ENCODE measurements around the gene CHST8. TPM values are rescaled to one million over a fixed set of nuclear protein-coding genes. Genes with fewer than 3 reads are reported as not detected.
"Not testable (repeated sequence)": the region's sequence is repeated elsewhere in the genome, so short reads cannot be mapped to it uniquely, and the experiment has no call there.

CHST8 gene
- total RNA-seq, 1 donor from 2014 or later, result 3.0 TPM

DNA sequence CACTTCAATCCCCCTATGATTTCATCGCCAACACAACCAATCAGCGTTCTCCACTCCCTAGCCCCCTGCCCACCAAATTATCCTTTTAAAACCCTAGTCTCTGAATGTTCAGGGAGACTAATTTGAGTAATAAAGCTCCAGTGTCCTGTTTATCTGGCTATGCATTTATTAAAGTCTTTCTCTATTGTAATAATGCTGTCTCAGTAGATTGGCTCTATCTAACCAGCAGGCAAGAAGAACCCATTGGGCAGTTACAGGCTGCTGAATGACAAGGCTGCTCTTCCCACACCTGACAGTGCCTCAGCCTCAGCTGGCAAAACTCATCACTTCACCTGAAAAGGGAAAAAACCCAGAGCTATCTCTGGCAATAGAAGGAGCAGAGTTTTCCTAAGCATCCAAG lies 20.2 kb upstream of the CHST8 start:
- H3K9me3 Mint-ChIP-seq (ENCODE audit: low read depth), result peaks cover 14% of the 10 kb centered on the region
- no peaks in the 10 kb centered on the region for H3K36me3 Mint-ChIP-seq (ENCODE audit: insufficient read depth)
- peaks cover 8% of the 10 kb centered on the region for H3K27me3 Mint-ChIP-seq
- H3K27ac Mint-ChIP-seq, result no peak overlapping the region
- H3K4me1 Mint-ChIP-seq (ENCODE audit: low read depth), result no peaks in the 10 kb centered on the region
- TF ChIP-seq, protein P1, sequence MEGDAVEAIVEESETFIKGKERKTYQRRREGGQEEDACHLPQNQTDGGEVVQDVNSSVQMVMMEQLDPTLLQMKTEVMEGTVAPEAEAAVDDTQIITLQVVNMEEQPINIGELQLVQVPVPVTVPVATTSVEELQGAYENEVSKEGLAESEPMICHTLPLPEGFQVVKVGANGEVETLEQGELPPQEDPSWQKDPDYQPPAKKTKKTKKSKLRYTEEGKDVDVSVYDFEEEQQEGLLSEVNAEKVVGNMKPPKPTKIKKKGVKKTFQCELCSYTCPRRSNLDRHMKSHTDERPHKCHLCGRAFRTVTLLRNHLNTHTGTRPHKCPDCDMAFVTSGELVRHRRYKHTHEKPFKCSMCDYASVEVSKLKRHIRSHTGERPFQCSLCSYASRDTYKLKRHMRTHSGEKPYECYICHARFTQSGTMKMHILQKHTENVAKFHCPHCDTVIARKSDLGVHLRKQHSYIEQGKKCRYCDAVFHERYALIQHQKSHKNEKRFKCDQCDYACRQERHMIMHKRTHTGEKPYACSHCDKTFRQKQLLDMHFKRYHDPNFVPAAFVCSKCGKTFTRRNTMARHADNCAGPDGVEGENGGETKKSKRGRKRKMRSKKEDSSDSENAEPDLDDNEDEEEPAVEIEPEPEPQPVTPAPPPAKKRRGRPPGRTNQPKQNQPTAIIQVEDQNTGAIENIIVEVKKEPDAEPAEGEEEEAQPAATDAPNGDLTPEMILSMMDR (IDR thresholded peaks at IDR 0.05; ENCODE audit: unreplicated experiment), result no peak
- no peak for DNase-seq (ENCODE audit: low spot score, unreplicated experiment)
- H3K4me3 Mint-ChIP-seq (ENCODE audit: low read depth), result no peak overlapping the region

DNA sequence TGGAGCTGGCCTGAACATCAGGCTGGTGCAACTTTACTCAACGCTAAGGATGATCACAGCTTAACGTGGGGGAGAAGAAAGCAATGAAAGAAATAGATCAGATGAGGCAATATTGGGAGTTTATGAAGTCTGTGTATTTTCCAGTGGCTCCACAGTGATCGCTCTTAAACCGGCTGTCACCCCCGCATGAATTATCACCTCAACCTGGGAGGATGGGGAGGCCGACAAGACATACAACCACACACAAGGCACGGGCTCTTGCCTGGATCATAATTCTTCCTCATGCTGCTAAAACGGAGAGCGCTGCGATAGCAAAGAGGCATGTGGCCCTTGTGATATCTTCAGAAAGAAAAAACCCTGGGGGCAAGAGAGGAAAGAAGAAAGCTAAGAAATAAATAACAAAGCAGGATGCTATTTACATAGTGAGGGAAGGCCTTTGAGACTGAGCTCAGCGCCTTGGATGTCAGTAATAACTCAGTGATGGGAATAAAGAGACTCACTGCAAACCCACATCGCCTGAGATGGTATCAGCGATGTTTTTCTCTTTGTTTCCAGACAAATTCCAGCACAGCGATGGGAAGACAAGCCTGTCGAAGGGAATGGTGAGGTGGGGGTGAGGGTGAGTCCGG lies 19.1 kb upstream of the CHST8 start:
- H3K4me3 Mint-ChIP-seq (ENCODE audit: low read depth), result no peak overlapping the region
- H3K4me1 Mint-ChIP-seq (ENCODE audit: low read depth), result no peaks in the 10 kb centered on the region
- TF ChIP-seq, protein P1 (IDR thresholded peaks at IDR 0.05; ENCODE audit: unreplicated experiment), result no peak
- peaks cover 8% of the 10 kb centered on the region for H3K27me3 Mint-ChIP-seq
- H3K27ac Mint-ChIP-seq, result no peak overlapping the region
- no peak for DNase-seq (ENCODE audit: low spot score, unreplicated experiment)
- H3K9me3 Mint-ChIP-seq (ENCODE audit: low read depth), result peaks cover 14% of the 10 kb centered on the region
- H3K36me3 Mint-ChIP-seq (ENCODE audit: insufficient read depth), result no peaks in the 10 kb centered on the region

DNA sequence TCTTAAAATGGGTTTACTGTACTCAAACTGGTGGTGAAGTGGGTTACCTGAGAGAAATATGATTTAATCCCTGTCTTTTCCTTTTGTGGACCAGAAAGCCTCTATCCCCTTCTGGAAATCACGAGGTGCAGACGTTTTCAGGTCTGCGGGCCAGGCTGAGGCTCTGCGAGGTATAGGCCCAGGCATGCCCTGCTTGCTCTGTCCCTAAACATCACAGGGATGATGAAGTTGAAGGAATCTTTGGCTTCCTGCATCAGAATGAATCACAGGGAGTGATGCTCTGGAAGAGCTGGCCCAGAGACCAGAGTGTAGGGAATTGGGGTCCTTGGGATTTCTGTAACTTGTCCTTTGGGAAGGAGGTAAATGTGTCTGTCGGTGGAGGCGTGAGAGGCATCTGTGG lies 18.4 kb upstream of the CHST8 start:
- no peak for DNase-seq (ENCODE audit: low spot score, unreplicated experiment)
- peaks cover 14% of the 10 kb centered on the region for H3K9me3 Mint-ChIP-seq (ENCODE audit: low read depth)
- H3K27me3 Mint-ChIP-seq, result peaks cover 8% of the 10 kb centered on the region
- no peak overlapping the region for H3K4me3 Mint-ChIP-seq (ENCODE audit: low read depth)
- no peaks in the 10 kb centered on the region for H3K36me3 Mint-ChIP-seq (ENCODE audit: insufficient read depth)
- H3K27ac Mint-ChIP-seq, result no peak overlapping the region
- TF ChIP-seq, protein P1 (IDR thresholded peaks at IDR 0.05; ENCODE audit: unreplicated experiment), result no peak
- no peaks in the 10 kb centered on the region for H3K4me1 Mint-ChIP-seq (ENCODE audit: low read depth)

DNA sequence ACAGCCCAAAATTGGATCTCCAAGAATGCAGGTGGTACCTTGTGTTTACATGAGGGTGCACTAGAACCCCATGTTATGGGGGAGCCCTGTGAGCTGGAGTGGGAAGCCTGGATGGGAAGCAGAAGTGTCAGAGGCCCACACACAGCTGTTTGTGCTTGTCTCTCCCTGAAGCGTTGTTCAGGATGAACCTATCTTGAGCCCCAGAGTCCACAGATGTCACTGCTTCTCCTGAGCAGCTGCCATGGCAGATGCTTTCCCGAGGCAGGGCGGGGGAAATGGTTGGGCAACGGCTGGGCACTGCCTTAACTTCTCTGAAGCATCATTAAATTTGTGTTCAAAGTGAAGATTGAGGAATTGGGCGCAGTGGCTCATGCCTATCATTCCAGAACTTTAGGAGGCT lies 17.1 kb upstream of the CHST8 start:
- H3K4me3 Mint-ChIP-seq (ENCODE audit: low read depth), result no peak overlapping the region
- no peaks in the 10 kb centered on the region for H3K4me1 Mint-ChIP-seq (ENCODE audit: low read depth)
- TF ChIP-seq, protein P1 (IDR thresholded peaks at IDR 0.05; ENCODE audit: unreplicated experiment), result no peak
- DNase-seq (ENCODE audit: low spot score, unreplicated experiment), result no peak
- H3K36me3 Mint-ChIP-seq (ENCODE audit: insufficient read depth), result no peaks in the 10 kb centered on the region
- no peak overlapping the region for H3K27ac Mint-ChIP-seq
- H3K9me3 Mint-ChIP-seq (ENCODE audit: low read depth), result peaks cover 12% of the 10 kb centered on the region
- peaks cover 4% of the 10 kb centered on the region for H3K27me3 Mint-ChIP-seq

DNA sequence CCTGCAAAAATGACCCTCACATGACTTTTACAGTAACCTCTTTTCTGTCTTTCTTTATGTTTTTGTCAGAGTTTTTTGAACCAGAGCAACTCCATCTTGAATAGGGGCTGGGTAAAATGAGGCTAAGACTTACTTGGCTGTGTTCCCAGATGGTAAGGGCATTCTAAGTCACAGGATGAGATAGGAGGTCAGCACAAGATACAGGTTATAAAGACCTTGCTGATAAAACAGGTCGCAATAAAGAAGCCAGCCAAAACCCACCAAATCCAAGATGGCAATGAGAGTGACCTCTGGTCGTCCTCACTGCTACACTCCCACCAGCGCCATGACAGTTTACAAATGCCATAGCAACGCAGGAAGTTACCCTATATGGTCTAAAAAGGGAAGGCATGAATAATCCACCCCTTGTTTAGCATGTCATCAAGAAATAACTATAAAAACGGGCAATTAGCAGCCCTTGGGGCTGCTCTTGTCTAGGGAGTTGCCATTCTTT lies 15.9 kb upstream of the CHST8 start:
- H3K27ac Mint-ChIP-seq; DNase-seq (ENCODE audit: low spot score, unreplicated experiment); H3K4me1 Mint-ChIP-seq (ENCODE audit: low read depth); H3K36me3 Mint-ChIP-seq (ENCODE audit: insufficient read depth); H3K4me3 Mint-ChIP-seq (ENCODE audit: low read depth); H3K27me3 Mint-ChIP-seq: not testable (repeated sequence)
- peaks cover 16% of the 10 kb centered on the region for H3K9me3 Mint-ChIP-seq (ENCODE audit: low read depth)

DNA sequence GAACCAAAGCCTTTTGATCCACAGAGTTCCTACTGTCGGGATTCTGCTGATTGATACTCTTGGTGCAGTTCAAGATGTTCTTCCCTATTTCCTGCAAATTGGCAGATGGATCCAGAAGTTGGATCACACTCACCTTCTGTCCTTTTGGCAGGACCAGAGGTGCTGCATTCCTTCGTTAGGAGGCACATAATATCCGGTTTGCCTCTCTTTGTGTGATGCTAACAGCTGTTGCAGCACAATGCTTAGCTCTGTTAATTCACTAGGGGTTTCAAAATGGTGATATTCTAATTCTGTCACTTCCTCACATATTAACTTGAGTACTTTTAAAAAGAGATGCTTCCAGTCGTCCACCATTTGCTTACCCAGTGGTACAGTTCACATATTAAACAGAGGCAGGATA lies 15.2 kb upstream of the CHST8 start:
- no peak overlapping the region for H3K4me3 Mint-ChIP-seq (ENCODE audit: low read depth)
- peaks cover 10% of the 10 kb centered on the region for H3K9me3 Mint-ChIP-seq (ENCODE audit: low read depth)
- H3K27ac Mint-ChIP-seq, result no peak overlapping the region
- no peak for DNase-seq (ENCODE audit: low spot score, unreplicated experiment)
- H3K36me3 Mint-ChIP-seq (ENCODE audit: insufficient read depth), result no peaks in the 10 kb centered on the region
- TF ChIP-seq, protein P1 (IDR thresholded peaks at IDR 0.05; ENCODE audit: unreplicated experiment), result no peak
- peaks cover 15% of the 10 kb centered on the region for H3K27me3 Mint-ChIP-seq
- H3K4me1 Mint-ChIP-seq (ENCODE audit: low read depth), result no peaks in the 10 kb centered on the region
